Measurements from ENCODE around the gene PDE6B. TPM values are rescaled to one million over a fixed set of nuclear protein-coding genes. Genes with fewer than 3 reads are reported as not detected.
A peak's percentile ranks its signal among the peaks of the same experiment; 100 is the strongest.

The PDE6B gene
- total RNA-seq, 1 donor from 2014 or later: 5.5 TPM

- TF ChIP-seq CTCF (IDR thresholded peaks at IDR 0.05): no peak
- DNase-seq (no peak), ATAC-seq (no peak)
- Histone ChIP-seq H3K27ac (no peak overlapping the region), H3K27me3 (ENCODE audit: low read depth) (no peaks in the 10 kb centered on the region), H3K4me3 (peak overlapping the region; percentile 49), H3K36me3 (peaks cover 5% of the 10 kb centered on the region), H3K4me1 (peaks cover 24% of the 10 kb centered on the region), H3K9me3 (no peaks in the 10 kb centered on the region)
- intact Hi-C loops (cut with DNase I): no loop called here
Measured at GRCh38 chr4:706834-707598, 81.6 kb downstream of the PDE6B start.

- intact Hi-C loops (cut with DNase I): no loop called here
- peak overlapping the region; percentile 17 for H3K4me3 ChIP-seq
- peaks cover 5% of the 10 kb centered on the region for H3K36me3 ChIP-seq
- ATAC-seq (no peak), DNase-seq (no peak)
- TF ChIP-seq CTCF (IDR thresholded peaks at IDR 0.05): no peak
- H3K27ac ChIP-seq: no peak overlapping the region
- peaks cover 24% of the 10 kb centered on the region for H3K4me1 ChIP-seq
- no peaks in the 10 kb centered on the region for H3K27me3 ChIP-seq (ENCODE audit: low read depth)
- H3K9me3 ChIP-seq: no peaks in the 10 kb centered on the region
Measured at GRCh38 chr4:707929-708630, 82.7 kb downstream of the PDE6B start.

GRCh38 chr4:708631-708933, 83.2 kb downstream of the PDE6B start:
- peaks cover 5% of the 10 kb centered on the region for H3K36me3 ChIP-seq
- peak overlapping the region; percentile 17 for H3K4me3 ChIP-seq
- no peaks in the 10 kb centered on the region for H3K27me3 ChIP-seq (ENCODE audit: low read depth)
- intact Hi-C loops (cut with DNase I): no loop called here
- DNase-seq: no peak
- TF ChIP-seq CTCF (IDR thresholded peaks at IDR 0.05): no peak
- no peaks in the 10 kb centered on the region for H3K9me3 ChIP-seq
- no peak overlapping the region for H3K27ac ChIP-seq
- no peak for ATAC-seq
- peaks cover 24% of the 10 kb centered on the region for H3K4me1 ChIP-seq

- H3K27me3 ChIP-seq (ENCODE audit: low read depth): no peaks in the 10 kb centered on the region
- H3K27ac ChIP-seq: no peak overlapping the region
- H3K36me3 ChIP-seq: peaks cover 9% of the 10 kb centered on the region
- no peak for TF ChIP-seq CTCF (IDR thresholded peaks at IDR 0.05)
- ATAC-seq: no peak
- no peak for DNase-seq
- intact Hi-C loops (cut with DNase I): no loop called here
- H3K4me1 ChIP-seq: peaks cover 24% of the 10 kb centered on the region
- no peak overlapping the region for H3K4me3 ChIP-seq
- no peaks in the 10 kb centered on the region for H3K9me3 ChIP-seq
Measured at GRCh38 chr4:709348-709747, 84.0 kb downstream of the PDE6B start.

- Histone ChIP-seq H3K27ac (no peak overlapping the region), H3K4me1 (peaks cover 24% of the 10 kb centered on the region), H3K4me3 (no peak overlapping the region), H3K36me3 (peaks cover 13% of the 10 kb centered on the region), H3K9me3 (no peaks in the 10 kb centered on the region), H3K27me3 (ENCODE audit: low read depth) (no peaks in the 10 kb centered on the region)
- no peak for TF ChIP-seq CTCF (IDR thresholded peaks at IDR 0.05)
- no peak for DNase-seq
- ATAC-seq: no peak
- intact Hi-C loops (cut with DNase I): no loop called here
Measured at GRCh38 chr4:710116-710515, 84.7 kb downstream of the PDE6B start.

All from lower lobe of right lung (tissue), 2 donors.